Measurements from ENCODE around the gene PDCD6IP.
A peak's percentile ranks its signal among the peaks of the same experiment; 100 is the strongest.

The PDCD6IP gene

DNA sequence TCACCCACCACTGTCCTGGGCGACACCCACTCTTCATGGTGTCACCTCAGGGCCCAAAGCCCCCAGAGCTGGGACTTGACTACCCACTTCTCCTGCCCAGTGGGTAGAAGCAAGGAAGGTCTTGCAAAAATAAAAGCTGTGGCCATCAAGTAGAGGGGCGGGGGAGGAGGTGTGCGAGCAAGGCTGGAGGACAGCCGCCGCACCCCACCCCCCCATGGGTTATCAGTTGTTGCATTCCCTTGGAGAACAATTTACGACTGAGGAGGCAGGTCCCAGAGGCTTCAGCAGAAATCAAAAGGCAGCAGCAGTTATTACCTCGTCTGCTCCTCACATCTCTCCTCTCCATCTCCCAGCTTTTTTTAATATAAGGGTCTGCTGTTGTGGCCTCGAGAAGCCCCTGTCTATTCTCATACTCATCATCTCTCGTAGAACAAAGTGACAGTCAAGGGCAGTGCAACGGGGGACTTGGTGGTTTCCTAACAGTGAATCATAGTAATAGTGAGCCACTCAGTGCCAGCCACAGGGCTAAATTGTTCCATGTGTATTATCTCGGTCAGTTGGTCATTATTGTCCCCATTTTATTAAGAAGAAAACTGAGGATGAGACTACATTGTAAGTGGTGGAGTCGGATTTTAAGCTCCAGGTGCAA lies 116.4 kb downstream of the PDCD6IP start:
- no peak for DNase-seq (ENCODE audit: extremely low spot score, insufficient read length, low read depth)
- FAIRE-seq: no peak

DNA sequence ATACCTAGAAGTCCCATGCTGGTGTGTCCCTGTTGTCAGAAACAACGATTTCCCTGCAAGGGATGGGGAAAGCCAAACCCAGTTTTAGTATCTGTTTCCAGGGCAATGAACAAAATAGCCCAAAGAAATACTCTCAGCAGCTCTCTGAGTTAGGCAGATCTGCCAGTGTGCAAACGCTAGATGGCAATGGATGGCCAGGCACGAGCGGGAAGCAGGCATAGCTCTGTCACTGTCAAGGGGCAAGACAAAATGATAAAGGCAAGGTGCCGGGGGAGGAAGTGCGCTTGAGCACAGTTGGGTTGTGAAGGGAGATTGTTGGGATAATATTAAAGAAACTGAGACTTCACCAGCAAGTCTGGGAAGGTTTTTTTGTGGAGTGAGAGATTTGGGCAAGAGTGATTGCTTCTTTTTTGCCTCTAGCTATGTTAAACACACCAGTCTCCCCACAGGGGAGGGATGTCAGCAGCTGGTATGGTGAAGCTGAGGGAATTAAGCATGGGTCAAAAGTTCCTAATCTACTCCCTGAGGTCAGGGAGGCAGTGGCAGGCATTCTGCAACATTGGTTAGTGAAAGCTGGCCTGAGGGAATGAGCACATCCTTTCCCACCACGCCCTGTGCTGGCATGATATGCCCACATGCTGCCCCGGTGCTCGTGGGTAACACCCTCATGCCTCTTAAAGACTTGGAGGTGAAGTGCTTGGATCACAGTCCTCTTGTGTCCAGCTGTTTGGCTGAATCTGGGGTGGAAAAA lies 117.5 kb downstream of the PDCD6IP start:
- DNase-seq (ENCODE audit: extremely low spot score, insufficient read length, low read depth): peak; percentile 29
- FAIRE-seq: peak; percentile 81

DNA sequence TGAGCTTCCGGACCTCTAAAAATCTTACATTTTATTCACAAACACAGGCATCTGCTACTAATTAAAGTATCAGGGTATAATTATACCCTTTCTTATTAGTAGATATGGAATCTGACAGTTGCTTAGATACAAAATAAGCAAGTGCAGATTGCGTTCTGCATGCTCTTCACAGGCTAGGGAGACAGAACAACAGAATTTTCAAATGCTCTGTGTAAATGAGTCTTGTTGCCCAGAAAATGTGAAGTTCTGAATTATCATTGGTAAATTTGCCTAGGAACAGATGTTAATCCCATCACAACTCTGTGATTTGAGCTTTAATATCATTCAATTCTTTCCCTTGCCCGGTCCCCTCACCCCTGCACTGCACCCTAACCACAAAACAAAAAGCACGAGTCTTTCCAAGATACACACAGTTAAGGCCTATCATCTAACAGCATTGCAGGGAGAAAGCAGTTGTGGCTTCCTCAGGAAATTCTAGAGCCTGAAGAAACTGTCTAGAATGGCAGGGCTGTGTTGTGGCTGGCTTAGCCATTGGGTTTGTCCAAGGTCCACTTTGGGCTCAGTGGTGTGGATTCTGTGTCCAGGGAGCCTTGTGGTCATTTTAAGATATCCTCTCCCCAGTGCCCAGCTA lies 119.8 kb downstream of the PDCD6IP start:
- no peak for FAIRE-seq
- no peak for DNase-seq (ENCODE audit: extremely low spot score, insufficient read length, low read depth)

Data from GM18507 (cell line).